ENCODE measurements around the gene CRYGS. TPM values are rescaled to one million over a fixed set of nuclear protein-coding genes. Genes with fewer than 3 reads are reported as not detected.
A peak's percentile ranks its signal among the peaks of the same experiment; 100 is the strongest.

CRYGS gene
- total RNA-seq, 1 donor from 2014 or later, result 3.9 TPM

DNA sequence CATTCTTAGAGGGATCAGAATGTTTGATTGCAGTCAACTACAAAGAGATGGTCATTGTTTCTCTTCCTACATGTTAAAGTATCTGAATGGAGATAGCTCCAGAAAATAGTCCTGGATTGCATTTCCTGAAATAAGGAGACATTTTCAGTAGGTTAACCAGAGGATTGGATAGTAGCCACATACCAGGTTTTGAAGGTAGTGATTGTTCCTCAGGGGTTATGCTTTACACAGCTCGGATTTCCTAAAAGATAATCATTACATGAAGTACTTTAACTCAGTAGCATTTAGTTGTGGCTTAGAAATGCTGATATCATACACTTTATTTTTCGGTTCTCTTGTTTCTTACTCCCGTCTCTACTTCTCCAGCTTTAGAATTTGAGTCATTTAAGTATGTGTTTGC is 36.6 kb upstream of the CRYGS start:
- Mint-ChIP-seq H3K9me3 (ENCODE audit: low read depth) (no peaks in the 10 kb centered on the region), H3K4me3 (ENCODE audit: low read depth) (no peak overlapping the region), H3K36me3 (ENCODE audit: insufficient read depth) (peaks cover 23% of the 10 kb centered on the region), H3K27ac (no peak overlapping the region), H3K4me1 (ENCODE audit: low read depth) (no peaks in the 10 kb centered on the region), H3K27me3 (no peaks in the 10 kb centered on the region)
- no peak for DNase-seq (ENCODE audit: low spot score, unreplicated experiment)
- TF ChIP-seq, protein P1, sequence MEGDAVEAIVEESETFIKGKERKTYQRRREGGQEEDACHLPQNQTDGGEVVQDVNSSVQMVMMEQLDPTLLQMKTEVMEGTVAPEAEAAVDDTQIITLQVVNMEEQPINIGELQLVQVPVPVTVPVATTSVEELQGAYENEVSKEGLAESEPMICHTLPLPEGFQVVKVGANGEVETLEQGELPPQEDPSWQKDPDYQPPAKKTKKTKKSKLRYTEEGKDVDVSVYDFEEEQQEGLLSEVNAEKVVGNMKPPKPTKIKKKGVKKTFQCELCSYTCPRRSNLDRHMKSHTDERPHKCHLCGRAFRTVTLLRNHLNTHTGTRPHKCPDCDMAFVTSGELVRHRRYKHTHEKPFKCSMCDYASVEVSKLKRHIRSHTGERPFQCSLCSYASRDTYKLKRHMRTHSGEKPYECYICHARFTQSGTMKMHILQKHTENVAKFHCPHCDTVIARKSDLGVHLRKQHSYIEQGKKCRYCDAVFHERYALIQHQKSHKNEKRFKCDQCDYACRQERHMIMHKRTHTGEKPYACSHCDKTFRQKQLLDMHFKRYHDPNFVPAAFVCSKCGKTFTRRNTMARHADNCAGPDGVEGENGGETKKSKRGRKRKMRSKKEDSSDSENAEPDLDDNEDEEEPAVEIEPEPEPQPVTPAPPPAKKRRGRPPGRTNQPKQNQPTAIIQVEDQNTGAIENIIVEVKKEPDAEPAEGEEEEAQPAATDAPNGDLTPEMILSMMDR (IDR thresholded peaks at IDR 0.05; ENCODE audit: unreplicated experiment), result no peak

DNA sequence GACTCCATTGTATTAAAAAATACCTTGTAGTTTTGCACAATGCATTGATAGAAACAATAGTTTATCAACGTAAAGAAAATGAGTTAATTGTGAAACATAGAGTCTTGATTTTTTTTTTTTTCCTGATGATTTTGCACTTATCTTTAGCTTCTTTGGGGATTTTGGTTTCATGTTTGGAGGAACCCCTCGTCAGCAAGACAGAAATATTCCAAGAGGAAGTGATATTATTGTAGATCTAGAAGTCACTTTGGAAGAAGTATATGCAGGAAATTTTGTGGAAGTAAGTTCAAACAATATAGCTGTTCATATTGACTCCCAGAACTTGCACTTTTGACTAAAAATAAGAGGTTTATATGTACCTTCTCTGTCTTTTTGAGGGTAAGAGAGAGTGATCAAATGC is 33.3 kb upstream of the CRYGS start:
- DNase-seq (ENCODE audit: low spot score, unreplicated experiment), result no peak
- no peaks in the 10 kb centered on the region for H3K27me3 Mint-ChIP-seq
- H3K4me1 Mint-ChIP-seq (ENCODE audit: low read depth), result no peaks in the 10 kb centered on the region
- H3K36me3 Mint-ChIP-seq (ENCODE audit: insufficient read depth), result peaks cover 19% of the 10 kb centered on the region
- H3K4me3 Mint-ChIP-seq (ENCODE audit: low read depth), result no peak overlapping the region
- TF ChIP-seq, protein P1 (IDR thresholded peaks at IDR 0.05; ENCODE audit: unreplicated experiment), result no peak
- H3K9me3 Mint-ChIP-seq (ENCODE audit: low read depth), result no peaks in the 10 kb centered on the region
- no peak overlapping the region for H3K27ac Mint-ChIP-seq

DNA sequence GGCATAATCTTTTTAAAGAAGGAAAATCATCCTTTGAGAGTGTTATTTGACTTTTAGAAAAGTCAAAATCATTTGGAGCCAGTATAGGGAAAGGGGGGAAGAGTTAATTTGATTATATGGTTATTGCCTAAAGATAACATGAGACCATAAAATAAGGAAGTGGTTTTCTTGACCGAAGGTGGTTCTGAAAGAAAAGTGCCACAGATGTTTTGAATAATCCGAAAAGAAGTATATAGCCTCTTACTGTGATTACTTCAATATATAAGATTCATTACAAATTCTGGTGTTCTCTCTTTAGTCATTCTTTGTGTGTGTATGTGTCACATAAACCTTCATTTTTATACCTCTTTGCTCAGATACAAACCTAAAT is 27.4 kb upstream of the CRYGS start:
- Mint-ChIP-seq H3K27ac (peak overlapping the region; percentile 90), H3K27me3 (no peaks in the 10 kb centered on the region), H3K9me3 (ENCODE audit: low read depth) (no peaks in the 10 kb centered on the region), H3K4me3 (ENCODE audit: low read depth) (peak overlapping the region; percentile 92), H3K36me3 (ENCODE audit: insufficient read depth) (peaks cover 13% of the 10 kb centered on the region), H3K4me1 (ENCODE audit: low read depth) (peaks cover 22% of the 10 kb centered on the region)
- no peak for DNase-seq (ENCODE audit: low spot score, unreplicated experiment)
- TF ChIP-seq, protein P1 (IDR thresholded peaks at IDR 0.05; ENCODE audit: unreplicated experiment), result no peak

DNA sequence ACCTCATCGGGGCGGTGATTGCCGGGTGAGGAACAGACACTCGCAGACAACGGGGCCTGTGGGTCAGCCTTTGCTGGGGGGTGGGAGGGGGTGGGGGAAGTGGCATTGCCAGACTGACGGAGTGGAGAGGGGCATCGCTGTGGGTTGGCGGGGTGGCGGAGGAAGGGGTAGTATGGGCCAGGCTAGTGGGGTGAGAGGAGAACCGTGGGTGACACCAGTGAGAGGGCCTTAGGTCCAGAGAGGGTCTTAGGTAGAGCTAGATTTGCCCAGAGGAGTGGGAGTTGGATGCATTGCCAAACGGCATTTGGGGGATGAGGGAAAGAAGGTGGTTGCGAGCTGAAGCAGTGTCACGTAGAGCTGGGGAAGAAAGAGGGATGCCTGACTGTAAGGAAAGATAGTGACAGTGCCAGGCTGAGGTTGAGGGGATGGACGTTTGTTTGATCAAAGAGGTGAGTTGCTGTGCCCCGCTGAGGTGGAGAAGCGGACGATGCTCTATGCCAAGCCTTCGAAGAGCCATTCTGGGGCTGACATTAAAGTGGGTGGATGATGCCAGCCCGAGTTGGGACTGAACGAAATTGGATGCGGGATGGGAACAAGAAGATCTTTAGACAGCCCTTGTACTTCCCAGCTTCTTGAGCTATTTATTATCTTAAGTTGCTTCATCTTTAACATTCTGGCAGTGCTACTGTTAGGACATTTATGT is 26.9 kb upstream of the CRYGS start:
- no peak for DNase-seq (ENCODE audit: low spot score, unreplicated experiment)
- Mint-ChIP-seq H3K4me3 (ENCODE audit: low read depth) (peak overlapping the region; percentile 92), H3K9me3 (ENCODE audit: low read depth) (no peaks in the 10 kb centered on the region), H3K27me3 (no peaks in the 10 kb centered on the region), H3K36me3 (ENCODE audit: insufficient read depth) (peaks cover 13% of the 10 kb centered on the region), H3K4me1 (ENCODE audit: low read depth) (peaks cover 26% of the 10 kb centered on the region), H3K27ac (peak overlapping the region; percentile 90)
- TF ChIP-seq, protein P1 (IDR thresholded peaks at IDR 0.05; ENCODE audit: unreplicated experiment), result no peak

DNA sequence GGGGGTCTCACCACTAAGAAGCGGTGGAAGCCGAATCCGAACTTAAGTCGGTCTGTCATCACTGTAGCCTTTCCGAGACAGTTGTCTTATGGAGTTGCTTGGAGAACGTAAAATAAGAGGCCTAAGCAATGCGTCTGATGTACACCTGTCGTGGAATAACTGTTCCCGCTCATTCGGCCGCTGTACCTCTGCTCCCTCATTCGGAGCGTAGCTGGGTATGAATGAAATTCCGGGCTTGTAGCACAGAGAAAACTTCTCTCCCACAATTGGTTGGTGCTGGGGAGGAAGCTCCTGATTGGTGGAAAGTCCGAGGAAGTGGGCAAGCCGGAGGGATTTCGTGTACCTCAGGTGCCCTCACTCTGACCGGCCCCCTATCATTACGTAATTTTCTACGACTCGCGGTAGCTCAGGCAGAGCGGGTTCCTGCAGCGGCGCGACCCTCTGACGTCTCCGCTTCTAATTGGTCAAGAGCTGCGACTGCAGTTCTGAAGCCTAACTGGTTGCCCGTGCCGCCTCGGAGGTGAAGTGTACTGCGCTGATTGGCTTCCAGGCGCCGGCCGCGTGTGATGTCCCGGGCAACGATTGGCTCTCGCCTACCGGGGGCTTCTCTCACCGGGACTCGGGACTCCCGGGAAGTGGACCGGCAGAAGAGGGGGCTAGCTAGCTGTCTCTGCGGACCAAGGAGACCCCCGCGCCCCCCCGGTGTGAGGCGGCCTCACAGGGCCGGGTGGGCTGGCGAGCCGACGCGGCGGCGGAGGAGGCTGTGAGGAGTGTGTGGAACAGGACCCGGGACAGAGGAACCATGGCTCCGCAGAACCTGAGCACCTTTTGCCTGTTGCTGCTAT is 26.1 kb upstream of the CRYGS start, which contains the start of gene DNAJB11:
Gene DNAJB11, plus strand, starts transcription at position 625 of the 845 bp plus-strand sequence. Its CDS starts 178 bp downstream, at position 803.
- no peaks in the 10 kb centered on the region for H3K9me3 Mint-ChIP-seq (ENCODE audit: low read depth)
- H3K27ac Mint-ChIP-seq, result peak within 1 kb of the TSS; percentile 98
- H3K4me3 Mint-ChIP-seq (ENCODE audit: low read depth), result peak within 1 kb of the TSS; percentile 92
- DNase-seq (ENCODE audit: low spot score, unreplicated experiment), result peak; percentile 98
- TF ChIP-seq, protein P1 (IDR thresholded peaks at IDR 0.05; ENCODE audit: unreplicated experiment), result no peak
- H3K4me1 Mint-ChIP-seq (ENCODE audit: low read depth), result peaks cover 26% of the 10 kb centered on the region
- no peaks in the 10 kb centered on the region for H3K27me3 Mint-ChIP-seq
- peaks cover 7% of the 10 kb centered on the region for H3K36me3 Mint-ChIP-seq (ENCODE audit: insufficient read depth)
